ENCODE data around the gene CTSS.

GRCh38 chr1:150703427-150703826 lies 62.2 kb downstream of the CTSS start:
- TF ChIP-seq CTCF (conservative IDR thresholded peaks at IDR 0.05 in 1 of 2, IDR thresholded peaks at IDR 0.05 in 1 of 2; ENCODE audit: extremely low read depth in 1 of 2, insufficient read depth in 1 of 2, low read depth in 1 of 2, low read length in 2 of 2) (no peak), EZH2 (IDR thresholded peaks at IDR 0.05; ENCODE audit: borderline replicate concordance, low read length) (no peak)

All from mammary epithelial cell (primary cell).